ENCODE data around the gene OTULINL.

The OTULINL gene

DNA sequence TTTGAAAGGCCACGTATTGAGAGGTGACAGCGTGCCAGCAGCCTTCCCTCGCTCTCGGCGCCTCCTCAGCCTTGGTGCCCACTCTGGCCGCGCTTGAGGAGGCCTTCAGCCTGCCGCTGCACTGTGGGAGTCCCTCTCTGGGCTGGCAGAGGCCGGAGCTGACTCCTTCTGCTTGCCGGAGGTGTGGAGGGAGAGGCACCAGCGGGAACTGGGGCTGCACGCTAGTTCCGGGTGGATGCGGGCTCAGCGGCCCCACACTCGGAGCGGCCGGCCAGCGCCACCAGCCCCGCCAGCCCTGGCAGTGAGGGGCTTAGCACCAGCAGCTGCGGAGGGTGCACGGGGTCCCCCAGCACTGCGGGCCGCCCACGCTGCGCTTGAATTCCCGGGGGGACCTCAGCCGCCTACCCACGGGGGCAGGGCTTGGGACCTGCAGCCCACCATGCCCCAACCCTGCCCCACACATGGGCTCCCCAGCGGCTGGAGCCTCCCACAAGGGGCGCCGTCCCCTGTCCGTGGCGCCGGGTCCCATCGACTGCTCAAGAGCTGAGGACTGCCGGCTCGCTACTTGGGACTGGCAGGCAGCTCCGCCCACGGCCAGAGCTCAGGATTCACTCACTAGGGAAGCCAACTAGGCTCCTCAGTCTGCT, 4.4 kb upstream of the OTULINL start:
- no peak for DNase-seq (ENCODE audit: low read depth in 2 of 2)

- no peak for DNase-seq (ENCODE audit: low read depth in 2 of 2)
Measured at GRCh38 chr5:14577971-14578370, 3.6 kb upstream of the OTULINL start.

GRCh38 chr5:14579246-14579645, 2.3 kb upstream of the OTULINL start:
- no peak for DNase-seq (ENCODE audit: low read depth in 2 of 2)

DNA sequence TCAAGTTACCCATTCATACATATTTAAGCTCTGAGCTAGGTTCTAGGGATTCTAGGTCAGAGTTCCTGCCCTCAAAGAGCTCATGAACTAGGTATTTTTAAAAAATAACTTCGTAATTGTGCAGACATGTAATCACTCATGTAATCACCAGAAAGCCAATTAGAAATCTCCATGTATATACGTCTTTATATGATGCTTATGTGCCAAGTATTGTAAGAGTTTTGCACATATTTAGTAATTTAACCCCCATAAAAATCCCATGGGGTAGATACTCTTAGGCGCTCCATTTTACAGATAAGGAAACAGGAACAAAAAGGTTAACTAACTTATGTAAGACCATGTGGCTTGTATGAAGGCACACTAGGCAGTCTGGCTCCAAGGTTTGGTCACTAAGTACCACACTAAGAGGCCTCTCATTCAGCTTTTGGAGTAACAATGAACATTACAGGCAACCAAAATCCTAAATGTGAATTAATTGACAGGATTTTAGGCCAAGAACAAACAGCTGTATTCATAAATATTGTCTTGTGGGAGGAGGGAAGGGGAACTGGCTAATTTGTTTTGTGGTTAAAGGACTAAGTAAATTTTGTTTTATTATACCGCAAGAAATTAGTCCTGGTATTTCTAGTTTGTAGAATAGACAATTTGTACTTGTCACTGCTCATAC, 1.7 kb upstream of the OTULINL start:
- DNase-seq (ENCODE audit: low read depth in 2 of 2) = no peak

DNA sequence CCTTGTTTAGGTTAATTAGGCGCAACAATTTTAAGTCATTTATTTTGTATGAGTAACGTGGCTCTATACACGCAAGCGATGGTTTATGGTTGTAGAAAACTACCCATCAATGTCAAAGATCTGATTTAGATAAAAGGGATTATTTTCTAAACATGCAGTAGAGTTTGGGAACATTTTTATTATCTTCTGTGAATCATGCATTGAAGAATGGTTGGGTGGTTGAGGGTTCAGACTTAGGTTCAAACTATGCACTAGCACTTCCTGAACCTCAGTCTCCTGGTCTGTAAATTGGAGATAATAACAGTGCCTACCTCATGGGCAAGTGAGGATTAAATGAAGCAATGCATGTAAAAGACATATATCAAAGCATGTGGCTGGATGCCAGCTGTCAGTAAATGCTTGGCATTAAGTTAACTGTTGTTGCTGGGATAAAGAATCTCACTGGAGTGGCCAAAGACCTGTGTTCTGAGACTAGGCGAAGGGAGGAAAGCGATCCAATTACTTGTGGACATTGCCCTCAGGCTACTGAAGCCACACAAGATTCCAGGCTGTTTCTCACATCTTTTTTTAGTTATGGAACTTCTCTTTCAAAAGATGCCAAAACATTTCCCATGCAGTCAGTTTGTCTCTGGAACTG, 1.1 kb upstream of the OTULINL start:
- DNase-seq (ENCODE audit: low read depth in 2 of 2) = no peak

DNA sequence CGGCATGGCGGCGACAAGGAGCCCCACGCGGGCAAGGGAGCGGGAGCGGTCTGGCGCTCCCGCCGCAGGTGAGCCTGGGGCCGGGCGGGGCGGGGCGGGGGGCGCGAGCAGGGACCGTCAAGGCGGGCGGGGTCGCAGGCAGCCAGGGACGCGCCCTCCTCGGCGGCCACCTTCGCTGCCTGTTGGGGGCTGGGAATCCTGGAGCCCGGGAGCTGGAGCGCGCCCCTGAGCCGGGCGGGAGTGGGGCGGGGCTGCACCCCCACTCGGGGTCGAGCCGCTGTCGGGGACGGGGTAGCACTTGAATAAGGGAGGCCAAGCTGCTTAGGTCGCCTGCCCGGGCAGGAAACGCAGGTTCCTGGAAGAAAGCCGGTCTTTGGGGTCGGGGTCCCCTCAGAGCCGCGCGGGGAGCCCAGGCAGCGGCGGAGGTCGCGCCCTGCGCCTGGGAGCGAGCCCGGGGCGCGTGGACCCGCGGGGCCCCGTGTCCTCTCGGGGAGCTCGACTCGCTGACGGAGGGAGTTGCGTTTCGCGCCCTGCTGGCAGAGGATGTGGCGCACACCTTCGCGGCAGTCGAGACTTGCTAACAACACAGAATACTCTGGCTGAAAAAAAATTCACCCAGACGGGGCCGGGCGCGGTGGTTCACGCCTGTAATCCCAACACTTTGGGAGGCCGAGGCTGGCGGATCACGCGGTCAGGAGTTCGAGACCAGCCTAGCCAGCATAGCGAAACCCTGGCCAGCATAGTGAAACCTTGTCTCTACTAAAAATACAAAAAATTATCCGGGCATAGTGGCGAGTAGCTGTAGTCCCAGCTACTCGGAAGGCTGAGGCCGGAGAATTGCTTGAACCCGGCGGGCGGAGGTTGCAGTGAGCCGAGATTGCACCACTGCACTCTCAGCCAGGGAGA, 552 bp downstream of the OTULINL start:
- DNase-seq (ENCODE audit: low read depth in 2 of 2) = peak; percentile 52 to 63

DNA sequence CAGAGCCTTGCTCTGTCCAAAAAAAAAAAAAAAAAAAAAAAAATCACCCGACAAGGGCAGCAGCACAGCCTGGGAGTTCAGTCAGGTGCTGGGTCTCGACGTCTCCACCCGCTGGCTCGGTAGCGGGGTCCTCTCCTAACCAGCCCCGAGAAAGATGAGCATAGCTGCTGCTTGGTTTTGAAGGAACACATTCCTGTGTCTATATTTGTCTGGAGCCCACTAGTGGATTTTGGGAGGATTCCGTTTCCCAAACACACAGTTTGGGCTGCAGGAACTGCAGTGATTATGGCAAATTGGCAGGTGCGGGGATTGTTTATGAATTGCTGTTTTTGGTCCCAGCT, 1.2 kb downstream of the OTULINL start:
- DNase-seq (ENCODE audit: low read depth in 2 of 2) = no peak

DNA sequence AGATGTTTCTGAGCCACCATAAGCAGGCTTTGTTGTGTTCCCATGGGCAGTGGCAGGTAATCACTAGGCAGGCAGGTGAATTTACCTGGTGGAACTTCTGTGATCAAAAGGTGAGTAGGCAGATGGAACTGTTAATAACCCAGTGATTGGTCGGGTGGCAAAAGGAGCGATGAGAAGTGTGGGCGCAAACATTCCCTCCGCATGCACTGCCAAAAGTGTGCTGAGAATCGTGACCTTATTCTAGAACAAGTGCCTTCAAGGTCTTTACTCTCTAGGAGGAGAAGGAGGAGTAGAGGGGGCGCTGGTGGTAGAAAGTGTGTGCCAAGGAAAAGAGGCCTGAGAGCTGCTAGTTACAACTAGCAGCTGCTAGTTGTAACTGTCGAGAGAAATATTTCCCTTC, 3.3 kb downstream of the OTULINL start:
- DNase-seq (ENCODE audit: low read depth in 2 of 2) = no peak

DNA sequence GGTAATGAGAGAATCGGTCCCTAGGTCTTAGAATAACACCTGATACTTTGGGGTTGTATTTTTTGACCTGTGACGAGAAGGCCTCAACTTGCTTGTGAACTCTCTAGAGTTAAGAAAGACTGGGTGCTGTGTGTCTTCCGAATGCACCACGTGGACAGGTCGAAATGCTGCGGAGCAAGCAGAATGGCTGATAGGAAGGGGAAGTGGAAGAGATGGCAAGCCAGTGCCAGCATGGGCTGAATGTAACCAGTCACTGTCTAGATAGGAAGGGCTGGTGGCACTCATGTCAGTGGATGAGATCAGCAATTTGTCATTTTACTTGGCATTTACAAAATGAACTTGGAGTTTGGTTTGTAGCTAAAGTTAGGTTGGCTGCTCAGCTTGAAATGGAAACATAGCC, 5.6 kb downstream of the OTULINL start:
- no peak for DNase-seq (ENCODE audit: low read depth in 2 of 2)

- DNase-seq (ENCODE audit: low read depth in 2 of 2) = no peak
Measured at GRCh38 chr5:14588145-14588544, 6.6 kb downstream of the OTULINL start.

DNA sequence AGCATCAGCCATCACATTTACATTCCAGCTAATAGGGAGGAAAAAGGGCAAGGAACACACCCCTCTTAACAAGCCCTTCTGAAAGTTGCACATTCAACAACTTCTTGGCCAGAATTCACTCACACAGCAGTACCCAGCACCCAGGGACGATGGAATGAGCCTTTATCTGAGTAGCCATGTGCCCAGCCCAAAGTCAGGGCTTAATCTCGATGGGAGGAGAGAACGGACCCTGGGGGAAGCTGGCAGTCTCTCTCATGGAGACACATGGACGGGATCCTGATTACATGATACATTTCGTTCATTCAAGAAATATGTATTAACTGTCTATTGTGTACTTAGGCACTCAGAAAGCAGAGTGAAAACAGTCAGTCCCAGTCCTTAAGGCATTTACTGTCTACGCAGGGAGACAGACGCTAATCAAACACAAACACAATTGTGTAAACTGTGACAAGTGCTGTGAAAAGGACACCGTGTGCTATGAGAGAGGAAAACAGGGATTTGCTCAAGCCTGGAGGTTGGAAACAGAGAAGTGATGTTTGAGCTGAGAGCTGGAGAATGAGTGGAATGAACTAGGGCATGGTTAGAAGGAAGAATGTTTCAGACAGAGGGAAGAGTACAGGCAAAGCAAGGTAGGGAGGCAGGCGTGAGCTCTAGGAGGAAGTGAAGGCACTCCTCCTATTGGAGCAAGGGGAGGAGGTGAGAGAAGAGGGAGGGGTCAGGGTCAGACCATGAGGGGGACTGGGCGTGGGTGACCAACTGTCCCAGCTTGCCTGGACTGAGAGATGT, 7.4 kb downstream of the OTULINL start:
- DNase-seq (ENCODE audit: low read depth in 2 of 2) = no peak

- DNase-seq (ENCODE audit: low read depth in 2 of 2) = no peak
Measured at GRCh38 chr5:14590949-14591348, 9.4 kb downstream of the OTULINL start.

- no peak for DNase-seq (ENCODE audit: low read depth in 2 of 2)
Measured at GRCh38 chr5:14591548-14591947, 10.0 kb downstream of the OTULINL start.

DNA sequence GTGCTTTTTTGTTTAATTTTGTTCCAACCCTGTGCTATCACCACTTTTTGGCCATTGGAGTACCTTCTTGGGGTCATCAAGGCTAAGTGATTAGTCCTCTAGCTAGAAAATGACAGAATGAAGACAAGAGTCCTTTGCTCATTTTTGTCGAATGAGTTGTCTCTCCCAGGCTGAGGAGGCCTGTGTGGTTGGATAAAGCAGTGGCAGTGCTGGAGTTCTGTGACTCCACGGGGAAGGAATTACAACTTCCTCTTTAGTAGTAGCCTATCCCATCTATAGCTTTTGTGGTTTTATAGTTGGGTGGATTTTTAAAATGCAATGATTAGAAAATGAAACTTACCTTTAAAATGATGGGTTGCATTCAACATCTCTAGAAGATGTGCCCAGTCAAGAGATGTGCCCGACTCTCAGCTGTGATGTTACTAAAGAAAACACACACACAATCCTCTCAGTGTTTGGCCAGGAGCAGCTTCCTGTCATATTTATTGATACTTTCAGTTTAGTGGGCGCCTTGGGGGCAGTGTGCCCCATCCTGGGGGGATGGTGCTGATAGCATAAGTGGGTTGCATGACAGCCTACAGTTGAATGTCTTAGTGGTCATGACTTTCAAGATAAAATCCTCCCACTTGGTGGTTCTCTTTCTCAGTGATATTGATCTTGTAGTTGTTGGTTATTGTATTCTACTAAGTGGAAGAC, 11.9 kb downstream of the OTULINL start:
- no peak for DNase-seq (ENCODE audit: low read depth in 2 of 2)

- DNase-seq (ENCODE audit: low read depth in 2 of 2) = no peak
Measured at GRCh38 chr5:14594378-14595074, 12.9 kb downstream of the OTULINL start.

GRCh38 chr5:14595189-14595588, 13.6 kb downstream of the OTULINL start:
- DNase-seq (ENCODE audit: low read depth in 2 of 2) = no peak

DNA sequence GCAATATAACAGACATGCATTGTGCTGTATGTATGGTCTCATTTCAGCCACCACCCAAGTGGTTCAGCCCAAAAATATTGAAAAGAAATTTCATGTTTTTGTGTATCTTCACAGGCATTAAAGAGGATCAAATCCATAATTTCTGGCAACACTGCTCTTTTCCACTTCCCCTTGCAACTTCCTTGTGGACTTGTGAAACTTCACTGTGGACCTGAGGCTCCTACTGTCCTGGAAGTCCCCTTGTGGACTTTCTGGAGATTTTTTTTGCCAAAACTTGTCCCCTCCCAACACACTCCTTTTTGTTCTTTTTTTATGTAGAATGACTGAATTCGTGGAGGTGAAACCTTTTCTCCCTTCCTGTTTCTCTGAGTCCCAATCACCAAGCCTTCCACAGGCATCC, 14.3 kb downstream of the OTULINL start:
- no peak for DNase-seq (ENCODE audit: low read depth in 2 of 2)

DNA sequence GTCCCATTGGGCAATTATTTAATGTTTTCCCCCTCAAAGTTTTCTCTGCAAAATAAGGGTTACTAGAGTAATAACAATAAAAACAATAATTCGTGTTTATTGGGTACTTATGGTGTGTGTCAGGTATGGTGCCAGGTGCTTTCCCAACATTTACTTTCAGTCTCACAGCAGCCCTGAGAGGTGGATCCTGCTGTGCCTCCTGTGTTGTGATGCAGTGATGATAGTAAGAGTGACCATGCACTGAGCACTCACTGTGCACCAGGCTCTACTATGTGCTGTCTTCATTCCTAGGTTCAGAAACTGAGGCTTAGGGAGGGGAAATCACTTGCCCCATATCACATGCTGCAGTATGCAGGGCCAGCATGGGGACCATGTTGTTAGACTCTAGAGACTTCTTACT, 15.5 kb downstream of the OTULINL start:
- no peak for DNase-seq (ENCODE audit: low read depth in 2 of 2)

GRCh38 chr5:14598225-14598624, 16.6 kb downstream of the OTULINL start:
- no peak for DNase-seq (ENCODE audit: low read depth in 2 of 2)

- DNase-seq (ENCODE audit: low read depth in 2 of 2) = no peak
Measured at GRCh38 chr5:14599476-14600127, 18.0 kb downstream of the OTULINL start.

Measured in stimulated activated CD4-positive, alpha-beta T cell treated with anti-CD3 and anti-CD28 coated beads, Interleukin-1b, Interleukin-23, amount 100 ng/mL, for 1 hour (primary cell).